GM12878 (cell line): Measurements from ENCODE around the gene SUPT4H1. TPM values are rescaled to one million over a fixed set of nuclear protein-coding genes. Genes with fewer than 3 reads are reported as not detected.

Source experiments
- ATAC-seq: fragments of 200-7000 bp; cut with Tn5 transposase; 3 replicates; pipeline ENCODE4 v1.9.1; 2020; ENCODE audit warnings: mild to moderate bottlenecking, moderate library complexity
- BruUV-seq: library from RNA; stranded (reverse); fragments of 400-500 nt; replicated peaks from 2 replicates; lab custom pipeline; 2021; lab: Mats Ljungman, UMichigan
- CTCF ChIA-PET: fragments of 300-600 bp; sonication (Branson Sonifier 250); formaldehyde crosslinking; extraction: SDS; loops from one replicate; lab custom pipeline; 2021; ENCODE audit warnings: inconsistent platforms; lab: Yijun Ruan, JAX
- POLR2A ChIA-PET: fragments of 350-600 bp; formaldehyde crosslinking; extraction: SDS; loops from one replicate; lab custom pipeline; 2021; ENCODE audit warnings: inconsistent platforms; lab: Charles Lee
- RAD21 ChIA-PET: fragments of 300-600 bp; sonication (Branson Sonifier 250); formaldehyde crosslinking; loops from one replicate; lab custom pipeline; 2023; ENCODE audit warnings: antibody characterized with exemption; ENCODE audit not compliant: unreplicated experiment; lab: Charles Lee
- SMC1A ChIA-PET: fragments of 300-600 bp; sonication (Branson Sonifier 250); formaldehyde crosslinking; loops from one replicate; lab custom pipeline; 2023; ENCODE audit not compliant: unreplicated experiment, uncharacterized antibody; lab: Charles Lee
- DNase-seq: peaks from one replicate; pipeline ENCODE4 v3.0.0-alpha.2; 2011; ENCODE audit warnings: low read depth, low spot score
- FAIRE-seq: peaks from 3 replicates; lab custom pipeline; 2011; peaks lifted over from hg19 to GRCh38; lab: Jason Lieb, UNC
- H2AFZ ChIP-seq: 2 replicates; pipeline ENCODE4 v1.6.0; 2011; ENCODE audit warnings: low read depth, low read length, control low read depth; ENCODE audit not compliant: control insufficient read depth
- H3K27ac ChIP-seq: 2 replicates; pipeline ENCODE4 v1.5.1; 2011; ENCODE audit warnings: control low read depth; ENCODE audit not compliant: control insufficient read depth, insufficient read depth
- H3K27me3 ChIP-seq, 2 experiments: replicated peaks in 1 of 2; 2 replicates each; pipeline versions ENCODE4 v1.6.0 to v1.6.1; 2011; ENCODE audit warnings: low read length in 1 of 2; ENCODE audit not compliant: control insufficient read depth in 2 of 2, insufficient read depth in 2 of 2
- H3K36me3 ChIP-seq, 2 experiments: 2 replicates each; pipeline ENCODE4 v1.5.1; 2011; ENCODE audit warnings: low read length in 1 of 2; ENCODE audit not compliant: control insufficient read depth in 2 of 2, insufficient read depth in 2 of 2
- H3K4me1 ChIP-seq: 2 replicates; pipeline ENCODE4 v1.6.1; 2011; ENCODE audit warnings: mild to moderate bottlenecking, low read length, moderate library complexity, mixed read lengths; ENCODE audit not compliant: control insufficient read depth, insufficient read depth
- H3K4me2 ChIP-seq: 2 replicates; pipeline ENCODE4 v1.6.0; 2011; ENCODE audit warnings: control low read depth; ENCODE audit not compliant: control insufficient read depth, insufficient read depth
- H3K4me3 ChIP-seq: fragments of 200-600 bp; sonication (generic); 2 replicates; pipeline ENCODE4 v1.5.1; 2016
- H3K79me2 ChIP-seq: 2 replicates; pipeline ENCODE4 v1.6.0; 2011; ENCODE audit warnings: low read length; ENCODE audit not compliant: control insufficient read depth, insufficient read depth
- H3K9ac ChIP-seq: 2 replicates; pipeline ENCODE4 v1.8.0; 2011; ENCODE audit warnings: low read length, control low read depth, mixed read lengths; ENCODE audit not compliant: control insufficient read depth, insufficient read depth
- H3K9me3 ChIP-seq: replicated peaks from 3 replicates; pipeline ENCODE4 v1.5.1; 2011; ENCODE audit warnings: mild to moderate bottlenecking, low read length; ENCODE audit not compliant: control insufficient read depth, insufficient read depth
- H4K20me1 ChIP-seq: 2 replicates; pipeline ENCODE4 v1.6.0; 2011; ENCODE audit not compliant: control insufficient read depth, insufficient read depth
- KDM1A ChIP-seq: fragments of 200-600 bp; sonication (generic); IDR thresholded peaks from 2 replicates; pipeline ENCODE4 v1.6.1; 2016; ENCODE audit warnings: borderline replicate concordance
- MTA2 ChIP-seq: fragments of 450-650 bp; IDR thresholded peaks from 2 replicates; pipeline ENCODE4 v1.6.1; 2016; ENCODE audit warnings: low read depth, mild to moderate bottlenecking, moderate library complexity
- MTA3 ChIP-seq: IDR thresholded peaks from 2 replicates; pipeline ENCODE4 v1.6.1; 2012; ENCODE audit warnings: low read length, inconsistent platforms, borderline replicate concordance
- TCF3 ChIP-seq: IDR thresholded peaks from 2 replicates; pipeline ENCODE4 v1.6.1; 2012; ENCODE audit warnings: low read depth, mild to moderate bottlenecking, low read length, borderline replicate concordance; ENCODE audit not compliant: insufficient read depth
- WGBS: methylation state at CpG from one replicate; pipeline ENCODE4 v1.1.6; 2016; ENCODE audit warnings: low lambda C conversion rate; ENCODE audit not compliant: insufficient replicate concordance, insufficient coverage; ENCODE audit errors: missing lambda C conversion rate; 5-methylcytosine and 5-hydroxymethylcytosine counted together
- in situ Hi-C: fragments of 300-500 bp; cut with MboI; formaldehyde crosslinking; loops from 9 replicates; pipeline ENCODE4 v1.14.3; 2018; ENCODE audit warnings: mixed read lengths
- intact Hi-C: fragments of 100-400 bp; cut with micrococcal nuclease; formaldehyde crosslinking; loops from one replicate; pipeline ENCODE4 v1.14.2; 2022; ENCODE audit not compliant: unreplicated experiment
- polyA plus RNA-seq, 11 experiments: library from polyadenylated mRNA; depleted of rRNA in 4 of 11; unstranded in 6 of 11; stranded (reverse) in 5 of 11; fragments of >200 nt; fragmentation: Nextera tagmentation in 4 of 11; fragmentation: Illumina TruSeq in 1 of 11; extraction: Ambion mirVana in 4 of 11; extraction: Trizol in 1 of 11; gene quantifications; 1 replicate in 1 of 11; 2 replicates in 10 of 11; pipeline versions ENCODE4 v1.2.1 to v1.2.3, GENCODE V29; 2011 to 2016; ENCODE audit warnings: inconsistent platforms in 2 of 11, missing spikeins in 2 of 11, low read depth in 1 of 11
- total RNA-seq, 4 experiments: library from RNA; depleted of rRNA in 3 of 4; stranded (reverse); fragments of >200 nt in 3 of 4; fragmentation: Illumina TruSeq in 1 of 4; extraction: Trizol in 1 of 4; gene quantifications; 2 replicates each; pipeline versions ENCODE4 v1.2.1 to v1.2.3, GENCODE V29; 2013 to 2021
- TF ChIP-seq, protein P1 (sequence below): fragments of 450-650 bp; IDR thresholded peaks from 2 replicates; pipeline ENCODE4 v1.6.1; 2017; ENCODE audit warnings: antibody characterized with exemption, mild to moderate bottlenecking, moderate library complexity
- TF ChIP-seq, protein P2 (sequence below): IDR thresholded peaks from 2 replicates; pipeline ENCODE4 v1.6.1; 2012; ENCODE audit warnings: low read depth, low read length, improper control_type of control experiment
- TF ChIP-seq, protein P3 (sequence below): IDR thresholded peaks from 2 replicates; pipeline ENCODE4 v1.6.1; 2011; ENCODE audit warnings: borderline replicate concordance, low read depth, mild to moderate bottlenecking, moderate library complexity, low read length; ENCODE audit not compliant: insufficient read depth, poor library complexity, severe bottlenecking

SUPT4H1 gene
- total and polyA plus RNA-seq, 10 of the 15 experiments (the other 5 are each of a cell fraction or from before 2014, with no cell fraction given): 83.8 to 293 (median 128) TPM

DNA sequence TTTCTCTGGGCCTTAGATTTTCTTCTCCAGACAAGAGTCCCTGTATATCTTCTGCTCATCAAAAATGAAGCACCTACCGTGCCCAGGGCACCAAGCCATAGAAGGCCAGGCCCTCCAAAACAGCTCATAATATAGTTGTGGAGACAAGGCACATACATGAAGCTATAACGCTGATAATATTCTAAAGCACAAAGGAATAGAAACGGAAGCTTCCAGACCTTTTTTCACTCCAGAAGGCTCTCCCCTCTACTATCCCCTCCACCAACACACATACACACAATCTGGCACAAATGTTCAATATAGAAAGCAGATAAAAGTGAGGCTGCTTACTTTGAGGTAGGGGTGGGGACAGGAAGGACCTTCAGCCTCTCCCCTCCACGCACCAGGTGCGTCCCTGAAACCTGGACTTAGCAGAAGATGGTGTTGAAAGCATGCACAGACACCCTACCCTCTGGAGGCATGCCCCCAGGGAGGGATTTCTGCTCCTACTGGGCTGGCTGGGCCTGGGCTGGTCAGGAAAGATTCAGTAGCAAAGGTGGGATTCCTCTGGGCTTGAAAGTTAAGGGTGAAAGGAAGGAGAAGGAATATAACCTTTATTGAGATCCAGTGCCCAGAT lies 14.1 kb upstream of the SUPT4H1 start:
- SMC1A ChIA-PET: interaction anchor here (0.8 to 1.0 kb wide), 2 partner anchors 50 to 51 kb away, joined by 3 read pairs; partner anchors contain the start of gene RNF43
- 54% methylated on average over 5 of the region's 5 CpGs for WGBS
- TF ChIP-seq, protein P1, sequence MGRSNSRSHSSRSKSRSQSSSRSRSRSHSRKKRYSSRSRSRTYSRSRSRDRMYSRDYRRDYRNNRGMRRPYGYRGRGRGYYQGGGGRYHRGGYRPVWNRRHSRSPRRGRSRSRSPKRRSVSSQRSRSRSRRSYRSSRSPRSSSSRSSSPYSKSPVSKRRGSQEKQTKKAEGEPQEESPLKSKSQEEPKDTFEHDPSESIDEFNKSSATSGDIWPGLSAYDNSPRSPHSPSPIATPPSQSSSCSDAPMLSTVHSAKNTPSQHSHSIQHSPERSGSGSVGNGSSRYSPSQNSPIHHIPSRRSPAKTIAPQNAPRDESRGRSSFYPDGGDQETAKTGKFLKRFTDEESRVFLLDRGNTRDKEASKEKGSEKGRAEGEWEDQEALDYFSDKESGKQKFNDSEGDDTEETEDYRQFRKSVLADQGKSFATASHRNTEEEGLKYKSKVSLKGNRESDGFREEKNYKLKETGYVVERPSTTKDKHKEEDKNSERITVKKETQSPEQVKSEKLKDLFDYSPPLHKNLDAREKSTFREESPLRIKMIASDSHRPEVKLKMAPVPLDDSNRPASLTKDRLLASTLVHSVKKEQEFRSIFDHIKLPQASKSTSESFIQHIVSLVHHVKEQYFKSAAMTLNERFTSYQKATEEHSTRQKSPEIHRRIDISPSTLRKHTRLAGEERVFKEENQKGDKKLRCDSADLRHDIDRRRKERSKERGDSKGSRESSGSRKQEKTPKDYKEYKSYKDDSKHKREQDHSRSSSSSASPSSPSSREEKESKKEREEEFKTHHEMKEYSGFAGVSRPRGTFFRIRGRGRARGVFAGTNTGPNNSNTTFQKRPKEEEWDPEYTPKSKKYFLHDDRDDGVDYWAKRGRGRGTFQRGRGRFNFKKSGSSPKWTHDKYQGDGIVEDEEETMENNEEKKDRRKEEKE: no peak
- no peak for TF ChIP-seq MTA3
- TF ChIP-seq, protein P2, sequence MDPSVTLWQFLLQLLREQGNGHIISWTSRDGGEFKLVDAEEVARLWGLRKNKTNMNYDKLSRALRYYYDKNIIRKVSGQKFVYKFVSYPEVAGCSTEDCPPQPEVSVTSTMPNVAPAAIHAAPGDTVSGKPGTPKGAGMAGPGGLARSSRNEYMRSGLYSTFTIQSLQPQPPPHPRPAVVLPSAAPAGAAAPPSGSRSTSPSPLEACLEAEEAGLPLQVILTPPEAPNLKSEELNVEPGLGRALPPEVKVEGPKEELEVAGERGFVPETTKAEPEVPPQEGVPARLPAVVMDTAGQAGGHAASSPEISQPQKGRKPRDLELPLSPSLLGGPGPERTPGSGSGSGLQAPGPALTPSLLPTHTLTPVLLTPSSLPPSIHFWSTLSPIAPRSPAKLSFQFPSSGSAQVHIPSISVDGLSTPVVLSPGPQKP: no peak
- no peak for TF ChIP-seq TCF3
- no peak for TF ChIP-seq MTA2
- TF ChIP-seq KDM1A: no peak
- TF ChIP-seq, protein P3, sequence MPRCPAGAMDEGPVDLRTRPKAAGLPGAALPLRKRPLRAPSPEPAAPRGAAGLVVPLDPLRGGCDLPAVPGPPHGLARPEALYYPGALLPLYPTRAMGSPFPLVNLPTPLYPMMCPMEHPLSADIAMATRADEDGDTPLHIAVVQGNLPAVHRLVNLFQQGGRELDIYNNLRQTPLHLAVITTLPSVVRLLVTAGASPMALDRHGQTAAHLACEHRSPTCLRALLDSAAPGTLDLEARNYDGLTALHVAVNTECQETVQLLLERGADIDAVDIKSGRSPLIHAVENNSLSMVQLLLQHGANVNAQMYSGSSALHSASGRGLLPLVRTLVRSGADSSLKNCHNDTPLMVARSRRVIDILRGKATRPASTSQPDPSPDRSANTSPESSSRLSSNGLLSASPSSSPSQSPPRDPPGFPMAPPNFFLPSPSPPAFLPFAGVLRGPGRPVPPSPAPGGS: no peak
- TF ChIP-seq, all 136 proteins: peak for 0
- peaks cover 0 to 17% of the 10 kb centered on the region in 2 experiments; a peak in 3 of 4 replicates for H3K36me3 ChIP-seq
- no peak overlapping the region for H2AFZ ChIP-seq
- FAIRE-seq: no peak
- RAD21 ChIA-PET: interaction anchor here (1.3 kb wide), 1 partner anchor 49 kb away, joined by 6 read pairs; no protein-coding TSS in a partner anchor
- DNase-seq: no peak
- H3K9me3 ChIP-seq: no peaks in the 10 kb centered on the region
- no peak overlapping the region for H3K9ac ChIP-seq
- H4K20me1 ChIP-seq: no peaks in the 10 kb centered on the region
- CTCF ChIA-PET: interaction anchor here (0.6 to 1.3 kb wide), 2 partner anchors 34 to 51 kb away, joined by 3 to 4 read pairs; partner anchors contain the start of gene RNF43
- H3K4me1 ChIP-seq: no peaks in the 10 kb centered on the region
- H3K4me3 ChIP-seq: no peak overlapping the region
- H3K79me2 ChIP-seq: no peaks in the 10 kb centered on the region
- no peak overlapping the region for H3K27ac ChIP-seq
- no peak overlapping the region for H3K4me2 ChIP-seq
- POLR2A ChIA-PET: no interaction called here
- BruUV-seq: no TSS peak
- in situ Hi-C loops: no loop called here
- no peaks in the 10 kb centered on the region for H3K27me3 ChIP-seq
- ATAC-seq: no peak
- intact Hi-C loops: no loop called here
